Activated CD4-positive, alpha-beta T cell treated with anti-CD3 and anti-CD28 coated beads, Interleukin-2, amount 50 U/mL, for 48 hours (primary cell): ENCODE data around the gene FADS2.

Experiments used
- DNase-seq, 2 experiments: peaks; one replicate each; pipeline ENCODE4 v3.0.0-alpha.2; 2020

Gene FADS2

GRCh38 chr11:61847914-61848581 is 19.9 kb downstream of the FADS2 start:
- DNase-seq, result no peak

GRCh38 chr11:61848631-61849030 is 20.5 kb downstream of the FADS2 start:
- DNase-seq, result no peak

- no peak for DNase-seq
Observed at GRCh38 chr11:61850687-61851086, 22.6 kb downstream of the FADS2 start.

GRCh38 chr11:61851113-61851899 is 23.2 kb downstream of the FADS2 start:
- no peak for DNase-seq

- no peak for DNase-seq
Observed at GRCh38 chr11:61851900-61852295, 23.8 kb downstream of the FADS2 start.

GRCh38 chr11:61853698-61854169 is 25.6 kb downstream of the FADS2 start:
- no peak for DNase-seq

- no peak for DNase-seq
Observed at GRCh38 chr11:61854206-61854895, 26.3 kb downstream of the FADS2 start.

GRCh38 chr11:61854966-61855714 is 27.0 kb downstream of the FADS2 start:
- no peak for DNase-seq

- no peak for DNase-seq
Observed at GRCh38 chr11:61855939-61856680, 28.0 kb downstream of the FADS2 start.

GRCh38 chr11:61860054-61860903 is 32.2 kb downstream of the FADS2 start:
- DNase-seq, result no peak

GRCh38 chr11:61861634-61862033 is 33.5 kb downstream of the FADS2 start:
- no peak for DNase-seq

GRCh38 chr11:61862714-61863547 is 34.8 kb downstream of the FADS2 start:
- no peak for DNase-seq

- DNase-seq, result no peak
Observed at GRCh38 chr11:61863548-61864081, 35.5 kb downstream of the FADS2 start.

GRCh38 chr11:61864814-61865775 is 37.0 kb downstream of the FADS2 start:
- DNase-seq, result no peak

- DNase-seq, result no peak
Observed at GRCh38 chr11:61866231-61866957, 38.3 kb downstream of the FADS2 start.

- no peak for DNase-seq
Observed at GRCh38 chr11:61866958-61867343, 38.9 kb downstream of the FADS2 start.

GRCh38 chr11:61868571-61869428 is 40.7 kb downstream of the FADS2 start:
- DNase-seq, result no peak
